Kasumi-1 (cell line): ENCODE data around the gene DNAJA2.
"Not testable (repeated sequence)": the region's sequence is repeated elsewhere in the genome, so short reads cannot be mapped to it uniquely, and the experiment has no call there.

Experiments
- DNase-seq, 2 experiments: peaks; one replicate each; lab custom pipeline; 2025; lab: John Stamatoyannopoulos, UW

The DNAJA2 gene

DNA sequence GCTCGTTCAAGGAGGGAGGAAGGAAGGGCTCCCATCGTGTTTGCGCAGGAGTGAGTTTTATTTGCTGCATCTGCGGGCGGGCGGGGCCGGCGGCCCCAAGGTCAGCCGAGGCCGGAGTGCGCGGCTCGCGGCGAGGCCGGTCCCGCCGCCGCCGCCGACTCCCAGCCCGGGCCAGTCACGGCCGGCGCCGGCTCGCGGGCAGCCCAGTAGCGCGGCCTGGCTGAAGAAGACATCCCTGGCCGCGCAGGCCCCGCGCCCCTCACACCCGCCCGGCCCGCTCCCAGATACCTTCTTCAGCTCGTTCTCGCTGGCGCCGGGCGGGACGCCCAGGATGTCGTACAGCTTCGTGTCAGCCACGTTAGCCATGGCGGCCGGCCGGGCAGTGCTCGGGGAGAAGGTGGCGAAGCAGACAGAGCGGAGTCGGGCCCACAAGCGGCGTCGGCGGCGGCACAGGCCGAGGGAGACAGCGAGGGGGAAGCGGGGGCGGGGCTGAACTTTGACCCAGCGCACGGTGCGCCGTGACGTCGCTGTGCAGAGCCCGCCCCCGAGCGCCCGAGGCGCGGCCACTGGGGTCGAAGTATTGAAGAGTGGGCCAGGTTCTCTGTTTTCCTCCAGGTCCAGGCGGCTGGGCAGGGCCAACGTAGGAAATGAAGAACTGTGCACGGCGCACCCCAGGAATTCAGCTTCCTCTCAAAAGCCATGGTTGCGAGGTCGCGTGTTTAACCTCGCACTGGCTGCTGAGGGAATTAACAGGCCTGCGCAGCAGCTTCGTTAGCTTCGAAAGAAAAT, at the start of gene DNAJA2:
TSS of gene DNAJA2 (minus strand) at position 468 of the 789 bp plus-strand sequence. CDS start at position 366, 102 bp downstream.
- peak; percentile 100 for DNase-seq

DNA sequence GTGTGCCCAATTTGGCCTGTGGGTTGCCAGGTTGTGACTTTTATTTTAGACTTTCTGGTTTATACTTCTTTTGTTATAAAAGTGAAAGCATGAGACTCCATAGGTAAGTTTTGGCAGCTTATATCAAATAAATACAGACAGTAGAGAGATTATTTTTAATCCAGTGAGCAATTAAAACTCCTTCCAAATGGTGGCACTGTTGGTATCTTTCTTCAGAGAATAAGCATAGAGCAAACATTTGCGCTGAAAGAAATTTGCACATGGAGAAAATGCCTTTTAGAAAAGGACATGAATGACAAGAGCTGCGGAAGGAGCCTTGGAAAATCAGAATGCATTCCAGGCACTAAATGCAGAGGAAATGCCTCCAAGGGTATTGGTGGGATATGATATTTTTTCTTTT, 46.1 kb upstream of the DNAJA2 start:
- peak; percentile 80 to 82 for DNase-seq

DNA sequence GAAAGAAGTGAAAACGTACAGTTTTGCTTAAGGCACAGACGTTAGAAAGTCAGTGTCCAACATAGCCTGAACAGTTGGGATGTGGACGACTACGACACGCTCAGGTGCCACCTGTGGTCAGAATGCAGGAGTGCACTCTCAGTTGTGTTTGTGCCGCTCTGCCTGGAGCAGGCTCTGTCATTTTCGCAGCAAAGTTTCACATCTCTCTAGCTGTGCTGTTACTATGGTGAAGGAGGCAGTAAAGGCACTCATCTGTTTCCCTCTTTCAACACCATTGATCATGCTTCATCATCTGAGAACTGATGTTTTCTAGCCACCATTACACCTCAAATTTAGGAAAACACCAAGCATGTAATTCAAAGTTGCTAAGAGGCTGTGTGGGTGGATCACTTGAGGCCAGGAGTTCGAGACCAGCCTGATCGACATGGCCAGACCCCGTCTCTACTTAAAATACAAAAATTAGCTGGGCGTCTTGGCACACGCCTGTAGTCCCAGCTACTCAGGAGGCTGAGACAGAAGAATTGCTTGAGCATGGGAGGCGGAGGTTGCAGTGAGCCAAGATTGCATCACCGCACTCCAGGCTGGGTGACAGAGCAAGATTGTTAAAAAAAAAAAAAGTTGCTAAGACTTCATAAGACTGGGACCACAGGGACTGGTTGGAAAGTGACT, 44.9 kb upstream of the DNAJA2 start:
- peak; percentile 57 to 59 for DNase-seq

DNA sequence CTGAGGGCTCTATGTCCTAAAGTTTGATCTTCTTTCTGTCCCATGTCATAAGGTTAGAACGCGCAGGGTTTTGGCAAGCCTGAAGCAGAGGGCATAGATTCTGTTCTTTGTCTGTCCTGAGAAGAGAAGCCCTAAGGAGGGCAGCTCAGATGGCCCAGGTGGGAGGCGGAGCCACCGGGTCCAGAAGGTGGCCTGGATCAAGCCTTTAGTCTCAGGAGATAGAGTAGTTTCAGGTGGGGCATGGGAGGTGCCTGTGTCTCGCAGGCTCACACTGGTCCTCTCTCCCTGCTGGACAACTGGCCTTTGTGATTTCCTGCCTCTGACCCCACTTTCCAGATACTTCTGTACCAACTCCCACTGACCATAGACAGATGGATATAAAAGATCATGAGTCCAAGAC, 44.2 kb upstream of the DNAJA2 start:
- DNase-seq, result no peak

DNA sequence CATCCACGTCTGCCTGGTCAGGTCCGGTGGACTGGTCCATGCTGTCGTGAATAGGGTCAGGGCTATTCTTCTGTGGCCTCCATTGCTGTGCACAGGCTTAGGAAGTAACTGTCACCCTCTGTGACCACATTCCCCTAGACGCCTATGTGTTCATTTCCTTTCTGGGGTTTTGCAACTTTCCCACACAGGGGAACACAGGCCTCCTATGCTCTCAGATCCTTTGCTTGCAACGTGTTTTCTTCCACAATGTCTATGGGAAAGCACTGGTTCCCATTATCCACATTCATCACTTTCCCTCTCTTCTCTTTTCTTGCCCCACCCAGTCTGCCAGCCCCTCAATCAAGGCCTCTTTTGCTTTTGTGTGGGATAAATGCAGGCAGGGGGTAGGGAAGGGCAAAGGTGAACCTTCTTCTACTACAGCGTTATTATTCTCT, 43.2 kb upstream of the DNAJA2 start:
- DNase-seq, result peak; percentile 99 to 100

DNA sequence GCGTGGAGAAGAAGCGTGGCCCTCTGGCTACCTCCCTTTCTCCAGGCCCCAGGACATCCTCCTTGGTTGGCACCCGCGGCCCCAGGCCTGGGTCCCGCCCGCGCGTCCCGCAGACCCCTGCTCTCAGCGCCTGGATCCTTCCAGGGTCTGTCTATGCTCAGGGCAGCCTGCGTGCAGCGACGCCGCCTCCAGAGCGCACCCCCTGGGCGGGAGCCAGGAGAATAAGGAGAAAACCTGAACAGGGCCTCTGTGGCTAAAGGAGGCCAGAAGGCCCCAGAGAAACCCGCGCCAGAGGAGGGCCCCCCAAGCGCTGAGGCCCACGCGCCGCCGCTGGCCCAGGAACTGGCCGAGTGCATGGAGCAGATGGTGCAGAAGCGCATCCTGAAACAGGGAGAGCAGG, 40.4 kb upstream of the DNAJA2 start:
- no peak for DNase-seq

DNA sequence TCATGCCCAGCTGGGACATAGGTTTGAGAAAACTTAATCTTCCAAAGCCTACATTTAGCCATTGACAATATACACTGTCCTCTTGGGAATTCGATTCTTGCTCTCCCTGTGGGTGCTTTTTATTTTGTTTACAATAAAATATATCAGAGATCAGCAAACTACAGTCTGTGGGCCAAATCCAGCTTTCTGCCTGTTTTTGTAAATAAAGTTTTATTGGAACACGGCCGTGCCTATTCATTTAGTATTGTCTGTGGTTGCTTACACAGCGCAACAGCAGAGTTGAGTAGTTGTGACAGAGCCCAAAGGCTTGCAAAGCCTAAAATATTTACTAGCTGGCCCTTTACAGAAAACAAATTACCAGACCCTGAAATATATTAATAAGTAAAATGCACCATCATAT, 39.7 kb upstream of the DNAJA2 start:
- no peak for DNase-seq

DNA sequence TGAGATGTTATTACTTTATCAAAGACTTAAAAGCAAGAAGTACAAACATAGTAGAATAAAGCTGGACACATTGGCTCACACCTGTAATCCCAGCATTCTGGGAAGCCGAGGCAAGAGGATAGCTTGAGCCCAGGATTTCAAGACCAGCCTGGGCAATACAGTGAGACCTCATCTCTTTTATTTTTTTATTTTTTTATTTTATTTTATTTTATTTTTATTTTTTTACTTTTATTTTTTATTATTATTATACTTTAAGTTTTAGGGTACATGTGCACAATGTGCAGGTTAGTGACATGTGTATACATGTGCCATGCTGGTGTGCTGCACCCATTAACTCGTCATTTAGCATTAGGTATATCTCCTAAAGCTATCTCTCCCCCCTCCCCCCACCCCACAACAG, 37.3 kb upstream of the DNAJA2 start:
- not testable (repeated sequence) for DNase-seq

DNA sequence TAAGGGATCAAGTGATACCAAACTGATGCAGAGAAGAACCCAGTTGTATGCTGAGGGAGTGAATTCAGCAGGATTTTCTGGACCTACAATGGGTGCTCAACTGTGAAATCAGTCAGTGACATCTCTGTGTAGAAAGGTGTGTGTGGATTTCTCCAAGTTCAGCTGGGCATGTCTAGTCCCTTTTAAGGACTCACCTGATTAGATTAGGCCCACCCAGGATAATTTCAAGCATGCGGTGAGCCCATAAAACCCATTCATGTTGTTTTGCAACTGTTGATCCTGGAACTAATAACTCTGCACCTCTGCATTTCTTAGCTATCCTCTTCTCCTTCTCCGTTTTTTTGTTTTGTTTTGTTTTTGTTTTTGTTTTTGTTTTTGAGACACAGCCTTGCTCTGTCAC, 35.1 kb upstream of the DNAJA2 start:
- DNase-seq, result no peak

DNA sequence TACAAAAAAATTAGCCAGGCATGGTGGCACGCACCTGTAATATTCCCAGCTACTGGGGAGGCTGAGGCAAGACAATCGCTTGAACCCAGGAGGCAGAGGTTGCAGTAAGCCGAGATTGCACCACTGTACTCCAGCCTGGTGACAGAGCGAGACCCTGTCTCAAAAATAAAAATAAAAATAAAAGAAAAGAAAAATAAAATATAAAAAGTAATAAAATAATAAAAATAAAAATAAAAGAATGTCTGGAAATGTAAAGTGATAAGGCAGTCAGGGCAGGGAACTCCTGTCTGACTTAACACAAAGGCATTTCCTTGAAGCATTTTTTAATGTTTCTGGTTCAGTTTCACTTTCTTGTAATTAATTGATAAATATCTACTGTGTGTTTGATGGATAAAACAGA, 34.7 kb upstream of the DNAJA2 start:
- DNase-seq, result no peak

DNA sequence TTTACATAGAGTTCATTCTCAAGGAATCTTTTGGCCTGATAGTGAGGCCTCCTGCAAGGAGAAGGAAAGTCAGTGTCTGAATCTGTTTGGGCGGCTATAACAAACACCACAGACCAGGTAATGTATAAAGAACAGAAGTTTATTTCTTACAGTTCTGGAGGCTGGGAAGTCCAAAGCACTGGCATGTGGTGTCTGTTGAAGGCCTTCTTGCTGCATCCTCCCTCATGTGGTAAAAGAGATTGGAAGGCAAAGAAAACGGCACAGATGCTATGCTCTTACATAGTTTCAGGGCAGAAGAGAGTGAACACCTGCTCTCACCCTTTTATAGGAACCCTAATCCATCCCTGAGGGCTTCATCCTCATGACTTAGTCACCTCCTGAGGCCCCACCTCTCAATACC, 31.2 kb upstream of the DNAJA2 start:
- DNase-seq, result no peak

DNA sequence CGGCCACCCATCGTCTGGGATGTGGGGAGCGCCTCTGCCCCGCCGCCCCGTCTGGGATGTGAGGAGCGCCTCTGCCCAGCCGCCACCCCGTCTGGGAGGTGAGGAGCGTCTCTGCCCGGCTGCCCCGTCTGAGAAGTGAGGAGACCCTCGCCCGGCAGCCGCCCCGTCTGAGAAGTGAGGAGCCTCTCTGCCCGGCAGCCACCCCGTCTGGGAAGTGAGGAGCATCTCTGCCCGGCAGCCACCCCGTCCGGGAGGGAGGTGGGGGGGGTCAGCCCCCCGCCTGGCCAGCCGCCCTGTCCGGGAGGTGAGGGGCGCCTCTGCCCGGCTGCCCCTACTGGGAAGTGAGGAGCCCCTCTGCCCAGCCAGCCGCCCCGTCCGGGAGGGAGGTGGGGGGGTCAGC, 26.6 kb upstream of the DNAJA2 start:
- DNase-seq, result not testable (repeated sequence)

DNA sequence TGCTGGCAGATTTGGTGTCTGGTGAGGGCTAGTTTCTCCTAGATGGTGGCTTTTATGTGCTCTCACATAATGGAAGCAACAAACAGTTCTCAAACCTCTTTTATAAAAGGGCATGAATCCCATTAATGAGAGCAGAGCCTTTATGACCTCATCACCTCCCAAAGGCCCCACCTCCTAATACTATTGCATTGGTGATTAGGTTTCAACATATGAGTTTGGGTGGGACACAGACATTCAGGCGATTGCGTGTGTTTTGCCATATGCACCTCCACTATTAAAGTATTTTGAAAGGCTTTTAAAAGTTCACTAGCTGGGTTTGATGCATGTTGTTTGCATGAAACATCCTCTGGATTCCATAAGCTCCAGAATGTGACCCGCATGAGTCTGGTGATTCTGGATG, 24.4 kb upstream of the DNAJA2 start:
- no peak for DNase-seq

DNA sequence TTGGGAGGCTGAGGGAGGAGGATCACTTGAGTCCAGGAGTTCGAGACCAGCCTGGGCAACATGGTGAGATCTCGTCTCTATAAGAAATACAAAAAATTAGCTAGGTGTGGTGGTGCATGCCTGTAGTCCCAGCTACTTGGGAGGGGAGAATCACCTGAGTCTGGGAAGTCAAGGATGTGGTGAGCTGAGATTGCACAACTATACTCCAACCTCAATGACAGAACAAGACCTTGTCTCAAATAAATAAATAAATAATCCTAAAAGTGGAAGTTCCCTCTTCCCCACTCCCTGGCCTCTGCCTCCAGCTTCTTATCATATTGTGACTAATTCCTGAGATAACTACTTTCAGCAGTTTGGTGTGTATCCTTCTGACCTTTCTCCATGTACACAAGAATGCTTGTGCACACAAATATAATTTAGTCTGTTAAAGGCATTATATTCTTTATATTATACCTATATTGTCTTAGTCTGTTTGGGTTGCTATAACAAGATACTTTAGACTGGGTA, 23.5 kb upstream of the DNAJA2 start:
- peak; percentile 92 to 94 for DNase-seq

DNA sequence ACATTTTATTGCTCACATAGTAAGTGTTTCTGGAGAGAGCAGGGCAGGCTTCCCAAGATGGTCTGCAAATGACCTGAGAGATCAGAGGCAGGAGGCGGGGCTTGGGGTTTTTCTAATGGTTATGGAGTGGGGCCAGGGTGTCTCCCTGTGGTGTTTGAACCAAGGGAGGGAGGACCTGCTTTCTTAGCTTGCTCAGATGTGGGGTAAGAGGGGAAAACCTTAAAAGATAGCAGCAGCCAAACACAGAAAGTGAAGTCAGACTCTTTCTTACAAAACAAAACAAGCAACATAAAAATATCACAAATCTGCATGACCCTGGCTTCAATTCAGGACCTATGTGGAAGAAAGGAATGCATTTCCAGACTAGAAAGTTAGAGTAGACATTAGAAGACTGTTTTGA, 22.9 kb upstream of the DNAJA2 start:
- no peak for DNase-seq

DNA sequence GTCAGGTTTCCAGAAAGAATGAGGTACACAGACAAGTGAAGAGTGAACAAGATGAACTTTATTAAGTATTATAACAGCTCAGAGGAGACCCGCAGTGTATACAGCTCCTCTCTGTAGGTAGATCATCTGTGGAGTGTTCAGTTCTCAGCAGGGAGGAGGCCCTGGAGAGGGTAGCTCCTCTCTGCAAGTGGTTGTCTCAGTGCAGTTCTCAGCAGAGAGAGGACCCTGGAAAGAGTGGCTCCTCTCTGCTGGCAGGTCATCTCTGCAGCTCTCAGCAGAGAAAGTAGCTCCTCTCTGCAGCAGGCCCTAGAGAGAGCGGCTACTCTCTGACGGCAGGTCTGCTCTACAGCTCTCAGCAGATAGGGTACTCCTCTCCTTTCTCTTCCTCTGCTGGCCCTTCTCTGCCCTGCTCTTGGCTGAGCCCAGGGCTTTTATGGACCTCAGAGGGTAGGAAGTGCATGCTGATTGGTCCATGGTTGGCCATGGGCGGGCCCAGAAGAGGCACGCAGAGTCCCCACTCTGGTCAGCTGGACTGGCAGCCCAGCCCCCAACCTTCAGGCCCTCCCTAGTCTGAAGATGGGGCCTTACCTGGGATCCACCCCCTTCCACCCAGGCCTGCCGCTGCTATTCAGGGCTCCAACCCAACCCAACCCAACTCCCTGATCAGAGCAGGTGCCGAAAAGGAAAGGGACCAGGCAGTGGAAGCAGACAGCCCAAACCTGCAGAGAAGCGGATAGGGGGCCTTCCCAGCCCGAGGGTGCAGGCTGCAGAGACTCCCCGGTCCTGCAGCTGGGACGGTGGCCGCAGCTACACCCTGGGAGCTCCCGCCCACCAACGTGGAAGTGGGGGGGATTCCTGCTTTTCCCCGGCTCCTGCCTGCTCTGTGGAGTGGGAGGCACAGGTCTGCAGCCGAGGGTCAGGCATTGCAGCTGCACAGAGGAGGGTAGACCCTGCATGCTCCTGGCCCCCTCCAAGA, 18.5 kb upstream of the DNAJA2 start:
- no peak for DNase-seq

DNA sequence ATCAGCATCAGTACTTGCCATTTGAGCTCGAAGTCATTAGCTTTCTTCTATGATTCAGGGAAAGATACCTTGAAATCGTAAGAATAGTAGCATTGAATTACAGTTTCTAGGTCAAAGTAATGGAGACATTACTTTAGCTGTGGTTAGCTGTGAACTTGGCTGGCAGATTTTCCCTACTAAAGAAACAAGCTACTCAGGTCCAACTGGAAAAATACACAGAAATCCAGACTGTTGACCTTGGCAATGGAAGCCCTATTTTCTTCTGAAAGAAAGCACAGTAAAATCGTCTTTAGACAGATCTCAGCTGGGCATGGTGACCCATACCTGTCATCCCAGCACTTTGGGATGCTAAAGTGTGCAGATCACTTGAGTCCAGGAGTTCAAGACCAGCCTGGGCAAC, 13.4 kb upstream of the DNAJA2 start:
- no peak for DNase-seq

DNA sequence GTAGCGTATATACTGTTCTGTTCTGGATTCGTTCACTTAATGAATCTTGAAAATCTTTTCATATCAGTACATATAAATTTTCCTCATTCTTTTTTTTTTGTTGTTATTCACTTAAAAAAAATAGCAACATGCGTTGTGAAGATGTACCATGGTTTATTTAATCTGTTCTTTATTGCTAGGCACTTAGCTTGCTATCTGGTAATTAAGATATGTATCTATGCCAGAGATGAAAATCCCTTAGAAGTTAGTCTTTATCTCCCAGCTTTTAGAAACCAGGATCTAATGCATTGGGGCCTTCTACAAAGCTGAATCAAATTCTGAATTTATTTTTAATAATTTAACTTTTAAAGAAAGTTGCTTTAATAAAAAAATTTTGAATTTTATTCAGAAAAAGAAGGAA, 13.0 kb upstream of the DNAJA2 start:
- no peak for DNase-seq

DNA sequence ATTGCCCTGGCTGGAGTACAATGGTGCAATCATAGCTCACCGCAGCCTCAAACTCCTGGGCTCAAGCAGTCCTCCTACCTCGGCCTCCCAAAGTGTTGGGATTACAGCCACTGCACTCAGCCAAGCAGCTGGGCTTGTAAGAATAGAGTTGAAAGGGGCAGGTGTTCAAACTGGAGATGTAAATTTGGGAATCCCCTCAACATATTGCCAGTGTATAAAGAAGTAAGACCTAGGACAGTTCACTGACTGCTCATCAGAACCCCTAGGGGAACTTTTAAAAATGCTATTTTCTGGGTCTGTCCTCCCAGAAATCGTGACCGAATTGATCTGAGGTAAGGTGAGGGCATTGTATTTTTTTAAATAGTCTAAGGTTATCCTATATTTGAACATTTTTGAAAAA, 8.9 kb upstream of the DNAJA2 start:
- DNase-seq, result no peak

DNA sequence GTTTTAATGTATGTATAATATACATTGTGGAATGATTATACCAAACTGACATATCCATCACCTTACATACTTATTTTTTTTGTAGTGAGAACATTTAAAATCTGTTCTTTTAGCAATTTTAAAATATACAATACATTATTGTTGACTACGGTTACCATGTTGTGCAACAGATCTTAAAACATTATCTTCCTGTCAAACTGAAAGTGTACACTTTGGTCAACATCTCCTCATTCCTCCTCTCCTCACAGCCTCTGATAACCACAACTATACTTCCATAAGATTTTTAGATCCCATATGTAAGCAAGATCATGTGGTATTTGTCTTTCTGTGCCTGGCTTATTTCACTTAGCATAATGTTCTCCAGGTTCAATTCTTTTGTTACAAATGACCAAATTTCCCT, 7.5 kb upstream of the DNAJA2 start:
- no peak for DNase-seq

DNA sequence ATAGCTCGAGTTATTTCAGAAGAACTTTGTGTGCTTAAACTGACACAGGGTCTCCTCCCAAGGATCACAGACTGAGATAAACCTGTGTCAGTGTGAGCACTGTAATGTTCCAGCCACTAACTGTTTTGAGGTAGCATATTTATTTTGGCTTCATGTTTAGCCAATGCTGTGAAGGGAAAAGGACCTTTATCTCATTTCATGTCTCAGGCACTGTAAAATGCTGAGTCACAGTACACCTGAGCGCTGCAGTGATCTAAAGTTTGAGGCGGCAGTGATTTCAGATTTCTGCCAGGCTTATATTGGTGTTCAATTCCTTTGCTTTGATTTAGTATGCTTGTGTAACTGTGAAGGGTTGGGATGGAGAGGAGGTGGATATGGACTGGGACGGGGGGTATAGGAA, 3.1 kb upstream of the DNAJA2 start:
- no peak for DNase-seq

DNA sequence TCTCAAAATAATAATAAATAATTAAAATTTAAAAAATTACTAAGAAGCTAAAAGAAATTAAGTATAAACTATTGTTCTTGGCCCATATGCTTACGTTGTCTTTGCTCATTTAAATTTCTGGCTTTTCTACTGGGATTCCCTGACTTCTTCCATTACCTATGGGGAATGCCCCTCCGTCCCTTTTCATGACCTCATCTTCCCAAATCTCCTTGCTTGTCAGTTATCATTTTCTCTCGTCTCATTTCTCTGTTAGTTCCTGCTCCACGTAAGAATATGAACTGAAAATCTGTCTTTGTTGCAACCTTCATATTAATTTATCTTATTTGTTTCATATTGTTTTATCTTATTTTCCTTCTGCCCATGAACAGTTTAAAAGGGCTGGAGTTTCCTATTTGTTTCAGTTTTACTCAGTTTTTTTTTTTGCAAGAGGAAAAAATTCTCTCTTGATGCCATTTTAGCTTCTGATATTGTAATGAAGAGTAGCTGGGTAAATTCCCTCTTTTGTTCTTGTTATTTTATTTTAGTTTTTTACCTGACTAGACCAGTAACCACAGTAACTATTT, 2.5 kb upstream of the DNAJA2 start:
- no peak for DNase-seq
